CD14-positive monocyte (primary cell): ENCODE data around the gene TUBB1. TPM values are rescaled to one million over a fixed set of nuclear protein-coding genes. Genes with fewer than 3 reads are reported as not detected.

ENCODE experiments used
- DNase-seq, 3 donors: peaks; one replicate each; pipeline ENCODE4 v3.0.0-alpha.2; 2011 to 2022
- H2AFZ ChIP-seq: 2 replicates; pipeline ENCODE4 v1.6.0; 2012; ENCODE audit warnings: mild to moderate bottlenecking, low read depth, low read length, inconsistent platforms; ENCODE audit not compliant: insufficient read depth, poor library complexity, severe bottlenecking
- H3K27ac ChIP-seq, 2 donors: 1 replicate in 1 of 2; 2 replicates in 1 of 2; pipeline ENCODE4 v1.5.1; 2012 to 2013; ENCODE audit warnings: low read length in 2 of 2, control low read depth in 1 of 2, inconsistent platforms in 1 of 2, low read depth in 1 of 2, mild to moderate bottlenecking in 1 of 2
- H3K27me3 ChIP-seq, 2 donors: one replicate each; pipeline versions ENCODE4 v1.6.0 to v1.6.1; 2011 to 2013; ENCODE audit warnings: low read length in 2 of 2; ENCODE audit not compliant: control insufficient read depth in 2 of 2, insufficient read depth in 2 of 2
- H3K36me3 ChIP-seq, 2 donors: replicated peaks in 1 of 2; 1 replicate in 1 of 2; 2 replicates in 1 of 2; pipeline versions ENCODE4 v1.5.1 to v1.6.1; 2012 to 2013; ENCODE audit warnings: low read length in 2 of 2, control low read depth in 1 of 2, inconsistent platforms in 1 of 2, mild to moderate bottlenecking in 1 of 2; ENCODE audit not compliant: insufficient read depth in 2 of 2, control insufficient read depth in 1 of 2
- H3K4me1 ChIP-seq, 2 donors: 1 replicate in 1 of 2; 2 replicates in 1 of 2; pipeline versions ENCODE4 v1.5.1 to v1.6.1; 2012 to 2013; ENCODE audit warnings: low read length in 2 of 2, control low read depth in 1 of 2, inconsistent platforms in 1 of 2, mild to moderate bottlenecking in 1 of 2, moderate library complexity in 1 of 2; ENCODE audit not compliant: insufficient read depth in 2 of 2, control insufficient read depth in 1 of 2
- H3K4me2 ChIP-seq: replicated peaks from 2 replicates; pipeline ENCODE3; 2012; ENCODE audit warnings: low read length, moderate library complexity, mild to moderate bottlenecking; ENCODE audit not compliant: poor library complexity, severe bottlenecking; ENCODE audit errors: extremely low read depth
- H3K4me3 ChIP-seq, 3 experiments: fragments of 200-600 bp in 1 of 3; sonication (generic) in 1 of 3; replicated peaks in 1 of 3; 1 replicate in 2 of 3; 2 replicates in 1 of 3; pipeline ENCODE4 v1.5.1; 2011 to 2013; ENCODE audit warnings: low read length in 3 of 3, mild to moderate bottlenecking in 3 of 3, control low read depth in 2 of 3, low read depth in 2 of 3, inconsistent platforms in 1 of 3, moderate library complexity in 1 of 3
- H3K79me2 ChIP-seq: 2 replicates; pipeline ENCODE4 v1.6.0; 2012; ENCODE audit warnings: mild to moderate bottlenecking, control low read depth, inconsistent platforms, low read length, moderate library complexity; ENCODE audit not compliant: insufficient read depth
- H3K9ac ChIP-seq: 2 replicates; pipeline ENCODE4 v1.6.0; 2017; ENCODE audit warnings: low read length, mild to moderate bottlenecking; ENCODE audit not compliant: insufficient read depth, poor library complexity, severe bottlenecking
- H3K9me3 ChIP-seq, 2 donors: replicated peaks in 1 of 2; 1 replicate in 1 of 2; 2 replicates in 1 of 2; pipeline versions ENCODE4 v1.5.1 to v1.6.1; 2012 to 2013; ENCODE audit warnings: low read length in 2 of 2, control low read depth in 1 of 2; ENCODE audit not compliant: control insufficient read depth in 1 of 2, insufficient read depth in 1 of 2
- H4K20me1 ChIP-seq: 2 replicates; pipeline ENCODE4 v1.6.0; 2012; ENCODE audit warnings: mild to moderate bottlenecking, low read length, control low read depth, moderate library complexity; ENCODE audit not compliant: insufficient read depth
- H3K27ac Mint-ChIP-seq, 7 donors: one replicate each; pipeline ENCODE4 v1.8.0; 2020; ENCODE audit warnings: mild to moderate bottlenecking in 7 of 7, mixed read lengths in 7 of 7, moderate library complexity in 6 of 7, inconsistent platforms in 2 of 7
- H3K27me3 Mint-ChIP-seq, 3 donors: one replicate each; pipeline ENCODE4 v1.8.0; 2021 to 2022; ENCODE audit warnings: low read depth in 3 of 3, mild to moderate bottlenecking in 3 of 3, mixed read lengths in 3 of 3, moderate library complexity in 3 of 3, inconsistent platforms in 1 of 3
- H3K36me3 Mint-ChIP-seq, 2 donors: one replicate each; pipeline ENCODE4 v1.8.0; 2020; ENCODE audit warnings: mixed read lengths in 2 of 2, inconsistent platforms in 1 of 2, mild to moderate bottlenecking in 1 of 2
- H3K4me1 Mint-ChIP-seq: one replicate; pipeline ENCODE4 v1.8.0; 2020; ENCODE audit warnings: mild to moderate bottlenecking, mixed read lengths
- H3K4me3 Mint-ChIP-seq, 2 donors: one replicate each; pipeline ENCODE4 v1.8.0; 2020; ENCODE audit warnings: mild to moderate bottlenecking in 2 of 2, mixed read lengths in 2 of 2, moderate library complexity in 1 of 2
- H3K9me3 Mint-ChIP-seq, 7 donors: one replicate each; pipeline ENCODE4 v1.8.0; 2020 to 2022; ENCODE audit warnings: mixed read lengths in 7 of 7, mild to moderate bottlenecking in 6 of 7, moderate library complexity in 6 of 7, inconsistent platforms in 2 of 7
- CTCF ChIP-seq: fragments of 200-600 bp; IDR thresholded peaks from one replicate; pipeline ENCODE4 v1.8.0; 2022; ENCODE audit warnings: antibody characterized with exemption, mild to moderate bottlenecking
- whole genome bisulfite sequencing: methylation state at CpG from one replicate; pipeline ENCODE4 v1.1.5; 2013; ENCODE audit warnings: missing lambda C conversion rate; ENCODE audit not compliant: insufficient coverage; 5-methylcytosine and 5-hydroxymethylcytosine counted together
- intact Hi-C, 2 donors: fragments of 100-400 bp; cut with micrococcal nuclease; formaldehyde crosslinking; loops; one replicate each; pipeline versions ENCODE4 v1.15.0 to v1.15.1; 2023
- polyA plus RNA-seq, 3 donors: library from polyadenylated mRNA; depleted of rRNA in 1 of 3; unstranded in 2 of 3; stranded (reverse) in 1 of 3; fragments of 300-500 nt in 2 of 3; fragments of >200 nt in 1 of 3; fragmentation: Illumina TruSeq in 2 of 3; gene quantifications; 1 replicate in 2 of 3; 2 replicates in 1 of 3; pipeline ENCODE4 v1.2.3, GENCODE V29; 2012 to 2021

TUBB1 gene
- polyA plus RNA-seq, 3 donors, result 0.09 to 3.1 (median 2.4) TPM

- Histone ChIP-seq H3K27me3 (no peaks in the 10 kb centered on the region), H3K4me3 (no peak overlapping the region), H3K4me2 (no peak overlapping the region), H3K4me1 (peaks cover 36 to 48% of the 10 kb centered on the region in 2 donors), H3K79me2 (peaks cover 91% of the 10 kb centered on the region), H3K27ac (peak overlapping the region; percentile 95 to 98), H2AFZ (no peak overlapping the region), H3K9me3 (no peaks in the 10 kb centered on the region), H3K36me3 (peaks cover 72 to 75% of the 10 kb centered on the region in 2 donors), H4K20me1 (peaks cover 96% of the 10 kb centered on the region), H3K9ac (no peak overlapping the region)
- Mint-ChIP-seq H3K27ac (peak overlapping the region in 5 of 7 donors; percentile 63 to 88 (median 84)), H3K27me3 (no peaks in the 10 kb centered on the region), H3K4me1 (peaks cover 41% of the 10 kb centered on the region), H3K4me3 (no peak overlapping the region), H3K9me3 (peaks cover 0 to 1% (median 0%) of the 10 kb centered on the region in 7 donors), H3K36me3 (peaks cover 66 to 82% of the 10 kb centered on the region in 2 donors)
- DNase-seq, result no peak
- 95% methylated on average over 26 of the region's 27 CpGs for WGBS
- no peak for TF ChIP-seq CTCF
- intact Hi-C loops, result loop anchor here in 1 of 2 donors (10.0 kb wide), 1 partner anchor 117 kb away; no protein-coding TSS in a partner anchor
Observed at GRCh38 chr20:59001449-59002171, 17.6 kb upstream of the TUBB1 start.

DNA sequence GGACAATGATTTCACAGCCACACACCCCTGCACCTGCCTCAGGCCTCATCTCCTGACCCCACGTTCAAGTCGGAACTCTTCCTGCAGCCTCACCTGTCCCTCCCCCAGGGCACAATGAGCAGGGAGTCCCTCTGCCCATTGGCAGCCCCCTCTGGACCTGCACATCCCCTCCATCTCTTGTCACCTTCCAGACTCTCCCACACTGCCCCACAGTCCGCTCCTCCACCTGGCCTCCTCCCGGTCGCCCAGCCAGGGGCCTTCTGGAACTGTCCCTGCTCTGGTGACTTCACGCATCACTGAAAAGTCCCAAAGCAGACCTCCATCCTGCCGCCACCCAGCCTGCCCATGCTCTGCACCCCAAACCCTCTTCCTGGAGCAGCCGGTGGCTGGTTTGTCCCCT is 16.8 kb upstream of the TUBB1 start:
- no peak for TF ChIP-seq CTCF
- intact Hi-C loops, result loop anchor here in 1 of 2 donors (10.0 kb wide), 1 partner anchor 118 kb away; no protein-coding TSS in a partner anchor
- no peaks in the 10 kb centered on the region for H3K27me3 Mint-ChIP-seq
- Histone ChIP-seq H3K79me2 (peaks cover 91% of the 10 kb centered on the region), H3K9me3 (no peaks in the 10 kb centered on the region), H3K36me3 (peaks cover 64 to 67% of the 10 kb centered on the region in 2 donors), H3K4me3 (peak overlapping the region in 1 of 3 experiments; percentile 86), H2AFZ (no peak overlapping the region), H3K27ac (peak overlapping the region; percentile 95 to 98), H3K9ac (no peak overlapping the region), H3K4me2 (no peak overlapping the region), H3K4me1 (peaks cover 37 to 50% of the 10 kb centered on the region in 2 donors), H4K20me1 (peaks cover 89% of the 10 kb centered on the region), H3K27me3 (no peaks in the 10 kb centered on the region)
- peaks cover 58 to 74% of the 10 kb centered on the region in 2 donors for H3K36me3 Mint-ChIP-seq
- H3K27ac Mint-ChIP-seq, result peak overlapping the region; percentile 70 to 100 (median 99)
- no peak overlapping the region for H3K4me3 Mint-ChIP-seq
- H3K4me1 Mint-ChIP-seq, result peaks cover 41% of the 10 kb centered on the region
- peaks cover 0 to 1% (median 0%) of the 10 kb centered on the region in 7 donors for H3K9me3 Mint-ChIP-seq
- DNase-seq, result no peak
- WGBS, result 95% methylated on average over 7 of the region's 8 CpGs
